Suprapubic skin (tissue), 4 donors: ENCODE data around the gene MTHFSD.

ENCODE experiments used
- CTCF ChIP-seq, 2 donors: fragments of 200-600 bp in 1 of 2; fragments of 450-650 bp in 1 of 2; sonication (generic) in 1 of 2; IDR thresholded peaks; one replicate each; pipeline ENCODE4 v1.5.1; 2016 to 2019; ENCODE audit warnings: antibody characterized with exemption in 2 of 2, mild to moderate bottlenecking in 1 of 2, moderate library complexity in 1 of 2
- POLR2A ChIP-seq, 2 donors: fragments of 450-650 bp; IDR thresholded peaks; one replicate each; pipeline ENCODE4 v1.6.1; 2017; ENCODE audit warnings: antibody characterized with exemption in 2 of 2, mild to moderate bottlenecking in 2 of 2, moderate library complexity in 2 of 2
- POLR2AphosphoS5 ChIP-seq, 3 donors: sonication (generic); formaldehyde crosslinking; IDR thresholded peaks; one replicate each; pipeline ENCODE4 v1.6.1; 2017; ENCODE audit warnings: antibody characterized with exemption in 3 of 3

GRCh38 chr16:86545954-86546637 lies 8.9 kb downstream of the MTHFSD start:
- TF ChIP-seq POLR2AphosphoS5 (IDR thresholded peaks at IDR 0.05) (no peak), CTCF (IDR thresholded peaks at IDR 0.05) (no peak), POLR2A (IDR thresholded peaks at IDR 0.05) (no peak)
